Measurements from ENCODE around the gene PARD3. TPM values are rescaled to one million over a fixed set of nuclear protein-coding genes. Genes with fewer than 3 reads are reported as not detected.

Gene PARD3
- total and polyA plus RNA-seq, 10 of the 15 experiments (the other 5 are each of a cell fraction or from before 2014, with no cell fraction given): 2.6 to 43.1 (median 13.9) TPM

DNA sequence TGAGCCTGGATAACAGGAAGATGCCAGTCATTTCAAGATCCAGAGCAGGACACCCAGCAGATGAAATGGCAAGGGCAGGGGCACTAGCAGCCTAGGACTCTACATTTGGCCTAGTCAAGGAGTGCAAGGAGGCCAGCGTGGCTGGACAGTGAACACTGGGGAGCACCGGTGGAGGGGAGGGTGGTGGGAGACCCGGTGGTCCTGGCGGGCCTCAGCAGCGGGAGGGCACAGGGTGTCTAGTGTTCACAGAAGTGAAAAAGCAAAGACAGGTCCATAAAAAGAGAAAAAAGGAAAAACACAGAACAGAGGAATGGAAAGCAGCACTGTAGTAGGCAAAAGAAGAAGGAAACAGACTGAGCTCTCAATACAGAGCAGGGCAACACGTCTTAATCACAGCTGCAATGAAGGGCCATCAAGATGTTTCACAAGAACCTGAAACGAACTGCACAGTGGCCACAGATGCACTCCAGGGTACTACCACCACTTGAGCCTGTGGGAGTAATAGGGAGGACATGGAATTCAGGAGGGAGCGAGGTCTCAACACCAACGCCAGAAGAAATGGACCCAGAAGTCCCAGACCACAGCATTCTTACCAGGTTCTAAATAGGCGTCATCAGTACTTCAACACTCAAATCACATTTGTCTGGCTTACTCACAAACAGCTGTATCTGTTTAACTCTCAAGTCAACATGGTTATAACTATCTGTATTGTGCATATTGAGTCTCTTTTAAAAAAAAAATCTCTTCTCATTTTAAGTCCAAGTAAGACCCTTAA, 573.7 kb downstream of the PARD3 start (continued):
- TF ChIP-seq, protein P1, sequence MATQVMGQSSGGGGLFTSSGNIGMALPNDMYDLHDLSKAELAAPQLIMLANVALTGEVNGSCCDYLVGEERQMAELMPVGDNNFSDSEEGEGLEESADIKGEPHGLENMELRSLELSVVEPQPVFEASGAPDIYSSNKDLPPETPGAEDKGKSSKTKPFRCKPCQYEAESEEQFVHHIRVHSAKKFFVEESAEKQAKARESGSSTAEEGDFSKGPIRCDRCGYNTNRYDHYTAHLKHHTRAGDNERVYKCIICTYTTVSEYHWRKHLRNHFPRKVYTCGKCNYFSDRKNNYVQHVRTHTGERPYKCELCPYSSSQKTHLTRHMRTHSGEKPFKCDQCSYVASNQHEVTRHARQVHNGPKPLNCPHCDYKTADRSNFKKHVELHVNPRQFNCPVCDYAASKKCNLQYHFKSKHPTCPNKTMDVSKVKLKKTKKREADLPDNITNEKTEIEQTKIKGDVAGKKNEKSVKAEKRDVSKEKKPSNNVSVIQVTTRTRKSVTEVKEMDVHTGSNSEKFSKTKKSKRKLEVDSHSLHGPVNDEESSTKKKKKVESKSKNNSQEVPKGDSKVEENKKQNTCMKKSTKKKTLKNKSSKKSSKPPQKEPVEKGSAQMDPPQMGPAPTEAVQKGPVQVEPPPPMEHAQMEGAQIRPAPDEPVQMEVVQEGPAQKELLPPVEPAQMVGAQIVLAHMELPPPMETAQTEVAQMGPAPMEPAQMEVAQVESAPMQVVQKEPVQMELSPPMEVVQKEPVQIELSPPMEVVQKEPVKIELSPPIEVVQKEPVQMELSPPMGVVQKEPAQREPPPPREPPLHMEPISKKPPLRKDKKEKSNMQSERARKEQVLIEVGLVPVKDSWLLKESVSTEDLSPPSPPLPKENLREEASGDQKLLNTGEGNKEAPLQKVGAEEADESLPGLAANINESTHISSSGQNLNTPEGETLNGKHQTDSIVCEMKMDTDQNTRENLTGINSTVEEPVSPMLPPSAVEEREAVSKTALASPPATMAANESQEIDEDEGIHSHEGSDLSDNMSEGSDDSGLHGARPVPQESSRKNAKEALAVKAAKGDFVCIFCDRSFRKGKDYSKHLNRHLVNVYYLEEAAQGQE (IDR thresholded peaks at IDR 0.05; ENCODE audit: low read depth, low read length): no peak
- TF ChIP-seq SIX5 (IDR thresholded peaks at IDR 0.05; ENCODE audit: low read depth, low read length, severe bottlenecking) (no peak), STAT1 (conservative IDR thresholded peaks at IDR 0.05) (no peak), MEF2A (IDR thresholded peaks at IDR 0.05; ENCODE audit: insufficient read depth, low read depth, low read length) (no peak), ZZZ3 (IDR thresholded peaks at IDR 0.05; ENCODE audit: control insufficient read depth, insufficient read length, low read depth) (no peak), SREBF2 (IDR thresholded peaks at IDR 0.05; ENCODE audit: low read length) (no peak), MTA3 (IDR thresholded peaks at IDR 0.05; ENCODE audit: borderline replicate concordance, low read length) (no peak)
- TF ChIP-seq, protein P2, sequence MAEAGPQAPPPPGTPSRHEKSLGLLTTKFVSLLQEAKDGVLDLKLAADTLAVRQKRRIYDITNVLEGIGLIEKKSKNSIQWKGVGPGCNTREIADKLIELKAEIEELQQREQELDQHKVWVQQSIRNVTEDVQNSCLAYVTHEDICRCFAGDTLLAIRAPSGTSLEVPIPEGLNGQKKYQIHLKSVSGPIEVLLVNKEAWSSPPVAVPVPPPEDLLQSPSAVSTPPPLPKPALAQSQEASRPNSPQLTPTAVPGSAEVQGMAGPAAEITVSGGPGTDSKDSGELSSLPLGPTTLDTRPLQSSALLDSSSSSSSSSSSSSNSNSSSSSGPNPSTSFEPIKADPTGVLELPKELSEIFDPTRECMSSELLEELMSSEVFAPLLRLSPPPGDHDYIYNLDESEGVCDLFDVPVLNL (IDR thresholded peaks at IDR 0.05; ENCODE audit: low read depth, low read length): no peak
- TF ChIP-seq, protein P3, sequence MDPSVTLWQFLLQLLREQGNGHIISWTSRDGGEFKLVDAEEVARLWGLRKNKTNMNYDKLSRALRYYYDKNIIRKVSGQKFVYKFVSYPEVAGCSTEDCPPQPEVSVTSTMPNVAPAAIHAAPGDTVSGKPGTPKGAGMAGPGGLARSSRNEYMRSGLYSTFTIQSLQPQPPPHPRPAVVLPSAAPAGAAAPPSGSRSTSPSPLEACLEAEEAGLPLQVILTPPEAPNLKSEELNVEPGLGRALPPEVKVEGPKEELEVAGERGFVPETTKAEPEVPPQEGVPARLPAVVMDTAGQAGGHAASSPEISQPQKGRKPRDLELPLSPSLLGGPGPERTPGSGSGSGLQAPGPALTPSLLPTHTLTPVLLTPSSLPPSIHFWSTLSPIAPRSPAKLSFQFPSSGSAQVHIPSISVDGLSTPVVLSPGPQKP (IDR thresholded peaks at IDR 0.05; ENCODE audit: low read depth, low read length): no peak

All from GM12878 (cell line).